MM.1S (cell line): Measurements from ENCODE around the gene MAN2A2.

Experiments
- CTCF ChIP-seq: fragments of 300-600 bp; sonication (generic); IDR thresholded peaks from 2 replicates; pipeline ENCODE4 v1.5.1; 2016; ENCODE audit warnings: antibody characterized with exemption, low read length, mixed read lengths
- EZH2 ChIP-seq: fragments of 300-600 bp; sonication (generic); optimal IDR thresholded peaks from 2 replicates; pipeline ENCODE3; 2017; ENCODE audit warnings: low read depth, mild to moderate bottlenecking, antibody characterized with exemption, low read length, mixed read lengths
- EZH2phosphoT487 ChIP-seq: fragments of 300-600 bp; sonication (generic); IDR thresholded peaks from 2 replicates; pipeline ENCODE4 v1.6.1; 2018; ENCODE audit warnings: antibody characterized with exemption, low read length

GRCh38 chr15:90890839-90891238 is 12.3 kb upstream of the MAN2A2 start:
- no peak for TF ChIP-seq CTCF
- TF ChIP-seq EZH2phosphoT487, result no peak
- no peak for TF ChIP-seq EZH2
